NCI-H1694 treated with DMSO at 0.1 percent for 48 hours (cell line): ENCODE measurements around the gene MED25.

Source experiments
- DNase-seq: peaks from one replicate; lab custom pipeline; 2025; lab: John Stamatoyannopoulos, UW

MED25 gene

DNA sequence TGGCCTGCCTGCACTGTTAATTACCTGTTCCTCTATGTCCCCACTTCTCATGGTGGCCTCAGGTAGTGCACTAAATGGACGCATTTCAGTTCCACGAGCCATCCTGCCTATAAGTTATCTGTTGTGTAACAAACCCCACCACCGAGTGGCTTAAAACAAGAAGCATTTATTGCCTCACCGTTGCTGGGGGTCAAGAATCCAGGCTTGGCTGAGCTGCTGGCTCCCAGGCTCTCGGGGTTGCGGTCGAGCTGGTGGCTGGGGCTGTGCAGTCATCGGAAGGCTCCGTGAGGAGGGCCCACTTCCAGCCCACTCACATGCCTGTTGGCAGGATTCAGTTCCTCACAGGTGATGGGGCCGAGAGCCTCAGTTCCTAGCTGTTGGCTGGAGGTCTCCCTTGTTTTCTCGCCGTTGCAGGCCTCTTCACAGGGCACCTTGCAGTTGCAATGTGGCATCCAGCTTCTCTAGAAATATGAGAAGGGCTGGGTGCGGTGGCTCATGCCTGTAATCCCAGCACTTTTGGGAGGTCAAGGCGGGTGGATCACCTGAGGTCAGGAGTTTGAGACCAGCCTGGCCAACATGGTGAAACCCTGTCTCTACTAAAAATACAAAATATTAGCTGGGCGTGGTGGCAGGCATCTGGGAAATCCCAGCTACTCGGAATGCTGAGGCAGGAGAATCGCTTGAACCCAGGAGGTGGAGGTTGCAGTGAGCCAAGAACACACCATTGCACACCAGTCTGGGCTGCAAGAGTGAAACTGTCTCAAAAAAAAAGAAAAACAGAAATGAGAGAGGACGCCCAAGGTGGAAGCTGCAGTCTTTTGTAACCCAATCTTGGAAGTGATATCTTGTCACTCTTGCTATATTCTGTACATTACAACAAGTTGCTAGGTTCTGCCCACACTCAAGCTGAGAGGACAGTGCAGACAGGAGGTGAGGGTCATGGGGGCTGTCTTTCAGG, 26.3 kb downstream of the MED25 start:
- DNase-seq, result no peak

DNA sequence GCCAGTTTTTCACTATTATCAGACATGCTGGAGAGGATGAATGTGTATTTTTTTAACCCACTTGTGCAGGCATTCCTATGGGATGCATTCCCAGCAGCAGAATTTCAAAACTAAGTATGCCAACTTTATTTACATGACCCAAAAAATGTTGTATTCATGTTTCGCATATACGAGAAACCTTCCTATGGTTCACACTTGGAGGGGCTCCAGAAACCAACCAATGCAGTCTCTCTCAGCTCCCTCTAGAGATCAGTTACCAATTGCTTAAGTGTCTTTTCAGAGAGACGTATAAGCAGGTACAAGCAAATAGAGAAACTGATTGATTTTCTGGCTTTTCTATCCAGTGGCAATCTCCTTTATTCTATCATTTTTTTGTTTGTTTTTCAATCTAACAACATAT, 27.3 kb downstream of the MED25 start:
- DNase-seq, result no peak

DNA sequence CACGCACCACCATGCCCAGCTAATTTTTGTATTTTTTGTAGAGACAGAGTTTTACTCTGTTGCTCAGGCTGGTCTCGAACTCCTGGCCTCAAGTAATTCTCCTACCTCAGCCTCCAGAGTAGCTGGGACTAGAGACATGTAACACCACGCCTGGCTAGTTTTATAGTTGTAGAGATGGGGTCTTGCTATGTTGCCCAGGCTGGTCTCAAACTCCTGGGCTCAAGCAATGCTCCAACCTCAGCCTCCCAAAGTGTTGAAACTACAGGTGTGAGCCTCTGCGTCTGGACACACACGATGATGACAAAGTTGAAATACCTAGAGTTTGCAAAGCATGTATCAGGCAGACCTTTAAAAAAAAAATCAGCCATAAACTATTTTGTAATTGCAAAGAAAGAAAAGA, 28.3 kb downstream of the MED25 start:
- DNase-seq, result no peak

DNA sequence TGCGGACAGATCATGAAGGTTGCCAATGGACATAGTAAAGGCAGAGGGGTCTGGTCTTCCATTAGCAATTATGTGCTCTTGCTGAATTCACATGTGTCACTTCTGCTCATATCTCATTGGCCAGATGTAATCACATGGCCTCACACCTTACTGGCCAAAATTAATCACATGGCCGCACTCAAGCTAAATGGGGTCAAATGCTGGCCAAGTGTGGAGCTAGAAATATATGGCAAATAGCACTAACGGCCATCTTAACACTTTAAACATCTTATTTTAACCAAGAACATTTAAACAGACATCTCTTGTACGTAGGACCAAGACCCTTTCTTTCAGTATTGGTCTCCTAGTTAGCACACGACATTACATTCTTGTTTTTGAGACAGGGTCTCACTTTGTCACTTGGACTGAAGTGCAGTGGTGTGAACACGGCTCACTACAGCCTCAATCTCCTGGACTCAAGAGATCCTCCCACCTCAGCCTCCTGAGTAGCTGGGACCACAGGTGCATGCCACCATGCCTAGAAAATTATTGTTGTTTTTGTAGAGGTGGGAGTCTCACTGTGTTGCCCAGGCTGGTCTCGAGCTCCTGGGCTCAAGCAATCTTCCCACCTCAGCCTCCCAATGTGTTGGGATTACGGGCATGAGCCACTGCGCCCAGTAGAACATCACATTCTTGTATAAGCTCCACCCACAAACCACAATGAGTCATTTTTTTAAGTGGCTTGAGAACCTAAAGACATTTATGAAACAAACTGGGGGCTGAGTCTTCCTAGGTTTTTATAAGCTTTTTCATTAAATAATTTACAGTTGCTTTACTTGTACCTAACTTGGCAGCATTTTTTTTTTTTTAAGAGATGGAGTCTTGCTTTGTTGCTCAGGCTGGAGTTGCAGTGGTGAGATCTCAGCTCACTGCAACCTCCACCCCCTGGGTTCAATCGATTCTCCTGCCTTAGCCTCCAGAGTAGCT, 29.9 kb downstream of the MED25 start:
- no peak for DNase-seq

DNA sequence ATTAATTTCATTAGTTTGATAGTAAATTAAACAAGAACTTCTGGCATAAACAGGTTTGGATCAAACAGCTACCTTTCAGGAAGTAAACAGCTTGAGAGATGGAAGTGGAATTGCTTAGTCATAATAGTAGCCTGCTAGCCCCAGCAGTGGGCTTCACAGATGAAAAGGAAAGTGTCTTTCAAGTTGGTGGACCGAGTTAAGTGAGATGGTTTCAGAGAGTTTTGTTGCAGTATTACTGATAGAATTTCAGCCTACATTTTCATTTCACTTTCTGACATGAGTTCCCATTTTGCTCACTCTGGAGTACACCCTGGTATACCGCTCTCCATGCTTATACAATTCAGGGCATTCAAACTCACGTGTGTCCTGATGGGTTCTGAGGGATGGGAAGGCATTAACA, 30.8 kb downstream of the MED25 start:
- no peak for DNase-seq

DNA sequence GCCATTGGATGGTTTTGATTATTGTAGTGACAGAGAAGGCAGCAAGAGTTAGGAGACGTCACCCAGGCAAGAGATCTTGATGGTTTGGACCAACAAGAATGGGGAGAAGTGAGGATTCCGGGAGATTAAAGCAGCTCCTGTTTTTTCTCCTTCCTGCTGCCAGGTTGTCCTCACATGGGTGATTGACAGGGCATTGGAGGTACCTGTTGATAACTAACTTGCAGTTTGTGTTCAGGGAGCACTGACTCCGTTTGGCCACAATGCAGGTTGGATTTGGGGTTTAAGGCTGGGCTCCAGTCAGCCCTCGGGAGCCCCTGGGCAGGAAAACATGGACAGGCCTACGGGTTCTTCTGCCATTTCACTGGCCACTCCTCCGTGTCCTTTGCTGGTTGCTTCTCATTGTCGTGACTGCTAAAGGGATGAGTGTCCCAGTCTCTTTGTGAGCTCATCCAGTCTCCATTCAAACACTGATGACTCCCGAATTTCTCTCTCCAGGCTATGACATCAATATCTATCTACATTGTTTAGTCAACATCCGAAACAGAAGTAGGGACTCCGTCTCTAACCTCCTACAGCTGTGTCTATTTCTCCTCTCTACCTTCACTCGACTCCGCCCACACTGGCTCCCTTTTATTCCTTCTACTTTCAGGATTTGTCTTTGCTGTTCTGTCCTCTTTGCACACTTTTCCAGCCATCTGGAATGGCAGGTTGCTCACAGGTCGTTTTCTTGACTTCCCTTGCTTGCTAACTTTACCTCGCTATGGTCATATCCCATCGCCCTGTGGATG, 31.5 kb downstream of the MED25 start:
- DNase-seq, result no peak

DNA sequence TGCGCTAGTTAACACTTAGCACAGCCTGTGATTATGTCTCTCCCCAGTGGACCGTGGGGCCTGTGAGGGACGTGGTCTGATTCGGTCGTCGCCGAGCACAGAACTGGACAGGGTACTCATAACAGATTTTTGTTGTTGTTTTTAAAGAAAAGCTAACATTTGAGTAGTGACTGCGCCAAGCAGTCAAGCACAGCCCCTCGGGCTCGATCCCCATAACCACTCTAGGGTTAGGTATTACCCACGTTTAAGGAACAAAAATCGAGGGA, 32.1 kb downstream of the MED25 start:
- no peak for DNase-seq

DNA sequence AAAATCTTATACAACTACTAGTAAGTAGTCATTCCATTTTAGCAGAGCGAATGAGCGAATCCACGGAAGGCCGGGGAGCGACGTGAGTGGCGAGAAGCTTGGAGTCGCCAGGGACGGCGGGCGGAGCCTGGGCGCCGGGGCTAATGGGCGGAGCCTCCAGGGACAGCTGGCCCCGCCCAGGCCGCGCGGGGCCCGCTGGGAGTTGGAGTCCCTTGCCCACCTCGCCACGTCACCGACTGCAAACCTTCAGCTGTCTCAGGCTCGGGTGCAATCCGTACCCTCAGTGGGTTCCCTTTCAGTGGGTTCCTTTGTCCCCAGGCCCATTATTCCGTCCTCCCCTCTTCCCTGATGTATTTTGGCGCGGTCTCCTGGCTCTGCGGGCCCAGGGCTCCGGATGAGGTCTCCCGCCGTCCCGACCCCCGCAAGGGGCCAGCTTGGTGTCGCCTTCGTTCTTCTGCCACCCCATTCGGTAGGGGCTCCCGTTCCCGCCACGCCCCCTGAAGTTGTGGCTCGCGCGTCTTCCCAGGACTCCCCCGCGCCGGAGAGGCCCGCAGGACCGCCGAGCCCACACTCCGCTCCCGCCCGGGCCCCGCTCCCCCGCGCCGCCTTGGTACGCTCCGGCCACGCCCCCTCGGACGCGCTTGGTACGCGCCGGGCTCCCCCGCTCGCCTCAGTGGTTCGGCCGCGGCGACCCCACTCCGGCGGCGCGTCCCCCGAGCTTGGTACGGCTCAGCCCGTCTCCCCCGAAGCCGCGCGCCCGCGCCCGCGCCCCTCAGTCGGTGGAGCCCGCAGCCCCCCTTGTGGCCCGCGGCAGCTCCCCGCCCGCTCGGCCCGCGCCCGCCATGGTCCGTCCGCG, 32.6 kb downstream of the MED25 start, which contains the start of gene PTOV1:
PTOV1 (plus strand) TSS at position 673 of the 856 bp plus-strand sequence.
- DNase-seq, result peak; percentile 81

DNA sequence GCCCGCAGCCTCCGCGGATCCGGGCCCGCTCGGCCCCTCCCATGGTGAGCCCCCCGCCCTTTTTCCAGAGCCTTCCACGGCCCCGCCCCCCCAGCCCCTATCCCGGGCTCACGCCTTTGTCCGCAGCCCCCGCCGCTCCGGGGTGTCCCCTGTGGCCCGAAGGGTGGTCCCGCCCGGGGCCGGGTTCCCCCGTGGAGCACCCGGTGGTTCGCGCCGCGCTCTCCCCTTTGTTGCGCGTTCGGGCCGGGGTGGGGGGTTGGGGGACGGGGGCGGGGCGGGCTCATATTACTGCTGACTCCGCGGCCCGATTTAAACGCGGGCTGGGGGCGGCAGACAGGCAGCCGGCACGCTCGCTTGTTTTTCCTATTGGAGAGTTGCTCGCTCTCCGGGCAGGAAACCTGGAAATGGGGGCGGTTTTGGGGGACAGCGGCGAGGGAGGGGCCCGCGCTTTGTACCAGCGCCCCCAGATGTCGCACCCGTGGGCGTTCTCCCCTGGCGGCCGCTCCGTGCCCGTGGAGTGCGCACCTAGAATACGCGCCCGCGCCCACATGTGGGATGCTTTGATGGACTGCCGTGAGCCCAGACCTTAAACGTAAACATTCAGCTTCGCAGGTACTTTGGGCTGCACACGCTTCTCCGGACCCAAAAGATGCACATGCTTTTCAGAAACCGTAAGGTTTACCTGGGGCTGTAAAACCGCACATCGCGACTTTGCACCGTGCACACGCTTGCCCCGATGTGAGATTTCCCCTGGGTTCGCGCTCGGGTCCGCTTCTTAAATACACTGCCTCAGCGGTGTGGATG, 33.6 kb downstream of the MED25 start:
- peak; percentile 13 for DNase-seq

DNA sequence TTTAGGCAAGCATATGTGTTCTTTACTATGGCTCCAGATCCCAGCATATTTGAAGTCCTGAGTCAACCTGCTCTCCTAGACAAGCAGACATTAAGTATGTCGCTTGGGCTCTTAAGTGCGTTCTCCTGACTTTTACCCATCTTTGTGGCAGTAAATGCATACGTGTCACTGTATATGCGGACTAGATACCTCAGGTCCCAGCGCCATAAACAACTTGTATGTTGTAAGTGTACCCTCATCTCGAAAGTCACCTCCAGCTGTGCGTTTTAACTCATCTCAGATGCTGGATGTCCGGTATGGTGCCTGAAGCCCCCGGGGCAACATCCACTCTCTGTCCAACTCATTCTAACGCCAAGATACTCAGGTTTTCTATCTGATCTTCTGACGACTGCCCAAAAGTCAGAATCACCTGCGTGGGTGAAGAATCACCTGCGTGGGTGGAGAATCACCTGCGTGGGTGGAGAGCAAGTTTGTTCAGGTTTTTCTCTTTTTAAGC, 34.6 kb downstream of the MED25 start:
- no peak for DNase-seq

DNA sequence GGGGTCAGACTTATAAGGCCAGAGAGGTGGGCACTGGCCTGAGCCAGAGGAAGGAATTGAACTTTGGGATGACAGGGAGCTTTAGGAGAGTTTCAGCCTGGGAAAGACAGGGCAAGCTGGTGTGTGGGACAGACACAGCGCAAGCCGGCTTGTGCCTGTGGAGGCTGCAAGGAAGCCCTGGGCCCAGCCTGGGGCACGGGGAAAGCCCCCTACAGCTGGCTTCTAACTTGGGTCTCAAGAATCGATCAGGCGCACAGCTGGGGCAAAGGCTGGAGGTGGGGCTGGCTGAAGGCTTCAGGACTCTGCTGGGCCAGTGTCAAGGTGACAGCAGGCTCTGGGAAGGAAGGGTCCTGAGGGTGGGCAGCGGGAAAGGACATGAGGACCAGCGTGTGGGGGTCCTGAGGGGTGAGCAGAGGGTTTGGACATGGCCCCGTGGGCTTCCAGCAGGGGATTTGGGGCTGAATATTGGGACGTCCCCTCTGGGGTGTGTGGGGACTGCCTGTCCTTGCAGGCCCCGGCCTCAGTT, 35.8 kb downstream of the MED25 start:
- no peak for DNase-seq

DNA sequence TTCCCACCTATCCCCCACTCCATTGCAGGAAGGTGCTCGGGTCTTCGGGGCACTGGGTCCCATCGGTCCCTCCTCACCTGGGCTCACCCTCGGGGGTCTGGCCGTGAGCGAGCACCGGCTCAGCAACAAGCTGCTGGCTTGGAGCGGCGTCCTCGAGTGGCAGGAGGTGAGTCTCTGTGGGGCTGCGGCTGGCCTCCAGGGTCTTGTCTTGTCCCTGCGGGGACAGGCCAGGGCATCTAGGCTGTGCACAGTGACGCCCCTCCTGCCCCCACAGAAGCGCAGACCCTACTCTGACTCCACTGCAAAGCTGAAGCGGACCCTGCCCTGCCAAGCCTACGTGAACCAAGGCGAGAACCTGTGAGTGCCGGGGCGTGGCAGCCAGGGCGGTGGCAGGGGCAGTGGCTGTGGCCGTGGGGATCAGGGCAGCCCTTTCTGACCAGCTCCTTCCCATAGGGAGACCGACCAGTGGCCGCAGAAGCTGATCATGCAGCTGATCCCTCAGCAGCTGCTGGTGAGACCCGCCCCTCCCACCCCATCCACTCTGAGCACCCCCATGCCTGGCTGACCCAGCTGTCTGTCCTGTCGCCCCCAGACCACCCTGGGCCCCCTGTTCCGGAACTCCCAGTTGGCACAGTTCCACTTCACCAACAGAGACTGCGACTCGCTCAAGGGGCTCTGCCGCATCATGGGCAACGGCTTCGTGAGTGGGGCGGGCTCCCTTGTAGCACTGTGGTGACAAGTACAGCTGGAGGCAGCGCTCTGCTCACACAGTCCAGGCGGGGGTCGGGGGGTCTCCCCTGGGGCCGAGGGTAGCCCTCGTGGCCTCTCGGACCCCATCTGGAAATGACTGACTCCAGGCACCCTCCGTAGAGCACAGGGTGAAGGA, 36.5 kb downstream of the MED25 start:
- DNase-seq, result no peak

DNA sequence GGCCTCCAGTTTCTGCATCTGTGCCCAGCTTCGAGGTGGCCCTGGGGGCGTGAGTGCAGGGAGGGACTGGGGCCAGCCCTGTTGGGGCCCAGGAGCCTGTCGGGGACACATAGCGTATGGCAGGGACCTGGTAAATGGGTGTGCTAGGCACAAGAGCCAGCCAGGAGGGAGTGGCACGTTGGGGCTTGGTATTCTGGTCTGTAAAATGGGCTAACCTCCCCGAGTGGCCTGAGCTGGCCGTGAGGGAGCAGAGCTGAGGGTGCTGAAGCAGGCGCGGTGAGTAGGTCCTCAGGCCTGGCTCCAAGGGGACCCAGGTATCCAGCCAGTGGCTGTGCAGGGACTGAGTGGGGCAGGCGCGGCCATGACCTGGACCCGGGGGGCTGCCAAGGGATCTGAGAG, 37.2 kb downstream of the MED25 start:
- no peak for DNase-seq

DNA sequence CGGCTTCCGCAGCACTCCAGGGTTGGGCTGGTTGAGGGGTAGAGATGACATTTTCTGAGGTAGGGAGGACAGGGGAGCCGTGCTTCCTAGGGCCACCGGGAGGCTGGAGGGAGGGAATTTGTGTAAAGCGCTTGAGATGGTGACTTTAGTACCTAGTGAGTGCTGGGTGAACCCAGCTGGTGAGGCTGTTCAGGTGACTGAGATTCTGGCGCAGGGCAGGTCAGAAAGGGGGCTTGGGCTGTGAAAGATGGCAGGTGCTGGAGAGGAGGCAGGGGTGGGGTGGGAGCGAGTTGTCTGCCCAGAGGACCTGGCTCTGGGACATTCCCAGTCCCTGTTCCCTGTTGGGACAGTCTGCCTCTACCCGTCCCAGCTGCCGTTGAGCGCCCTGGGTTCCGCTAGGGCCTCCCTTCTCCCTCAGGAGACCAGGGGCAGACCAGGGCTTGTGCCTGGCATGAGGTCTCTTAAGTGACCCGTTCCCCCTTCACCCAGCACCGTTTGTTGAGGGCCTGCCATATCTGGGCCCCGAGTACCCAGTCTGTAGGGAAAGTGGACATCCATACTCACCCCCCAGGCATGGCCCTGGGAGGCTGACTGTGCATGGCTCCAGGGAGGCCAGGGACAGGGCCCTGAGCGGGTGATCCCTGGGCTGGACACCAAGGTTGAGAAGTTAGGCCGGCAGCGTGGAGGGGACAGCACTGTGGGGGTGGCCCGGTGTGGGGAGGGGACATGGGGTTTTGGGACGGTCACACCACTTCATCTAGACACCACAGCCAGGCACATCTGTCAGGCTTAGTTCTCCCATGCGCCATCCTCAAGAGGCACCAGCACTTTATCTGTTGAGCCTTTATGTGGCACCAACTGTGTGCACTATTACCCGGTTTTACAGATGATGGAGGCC, 37.8 kb downstream of the MED25 start:
- no peak for DNase-seq

DNA sequence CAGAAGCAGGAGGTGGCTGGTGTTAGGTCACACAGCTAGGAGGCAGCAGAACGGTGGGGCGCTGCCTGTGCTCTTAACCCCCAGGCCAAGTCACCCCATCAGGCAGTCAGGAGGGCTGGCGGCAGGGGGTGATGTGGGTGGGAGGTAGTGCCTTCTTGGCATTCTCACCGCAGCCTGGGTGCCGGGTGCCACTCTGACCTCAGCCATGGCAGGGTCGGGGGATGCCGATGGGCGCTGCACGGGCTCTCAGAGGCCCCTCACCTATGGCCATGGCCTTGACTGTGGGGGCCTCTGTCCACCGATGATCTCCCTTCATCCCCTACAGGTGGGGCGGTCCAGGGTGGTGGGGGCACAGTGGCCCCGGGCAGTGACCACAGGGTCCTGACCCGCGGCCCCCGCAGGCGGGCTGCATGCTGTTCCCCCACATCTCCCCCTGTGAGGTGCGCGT, 38.5 kb downstream of the MED25 start:
- no peak for DNase-seq

DNA sequence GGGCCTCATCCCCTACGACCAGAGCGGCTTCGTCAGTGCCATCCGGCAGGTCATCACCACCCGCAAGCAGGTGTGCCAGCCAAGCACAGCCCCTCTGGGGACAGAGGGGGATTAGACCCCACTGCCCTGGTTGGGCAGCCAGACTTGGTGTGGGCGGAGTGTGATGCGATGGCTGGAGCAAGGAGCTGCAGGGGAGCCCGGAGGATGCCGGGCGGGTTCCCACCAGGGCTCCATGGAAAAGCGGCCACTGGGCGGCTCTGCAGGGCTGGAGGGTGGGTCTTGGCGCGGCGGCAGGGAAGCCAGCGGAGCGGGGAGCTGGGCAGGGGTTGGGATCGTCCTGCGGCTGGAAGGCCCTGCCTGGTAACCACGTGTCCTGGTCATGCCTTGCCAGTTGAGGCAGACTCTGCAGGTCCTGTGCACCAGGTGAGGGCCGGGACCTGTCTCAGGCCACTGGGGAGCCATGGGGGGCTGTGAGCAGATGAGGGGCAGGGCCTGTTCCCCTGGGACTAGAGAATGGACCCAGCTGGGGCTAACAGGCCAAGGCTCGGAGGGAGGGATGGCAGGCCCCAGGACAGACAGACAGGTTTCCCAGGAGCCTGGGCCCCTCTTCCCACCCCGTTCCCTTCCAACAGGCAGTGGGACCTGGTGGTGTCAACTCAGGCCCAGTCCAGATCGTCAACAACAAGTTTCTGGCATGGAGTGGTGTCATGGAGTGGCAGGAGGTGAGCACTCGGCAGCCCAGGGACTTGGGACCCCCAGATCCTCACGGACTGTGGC, 39.2 kb downstream of the MED25 start:
- DNase-seq, result no peak

DNA sequence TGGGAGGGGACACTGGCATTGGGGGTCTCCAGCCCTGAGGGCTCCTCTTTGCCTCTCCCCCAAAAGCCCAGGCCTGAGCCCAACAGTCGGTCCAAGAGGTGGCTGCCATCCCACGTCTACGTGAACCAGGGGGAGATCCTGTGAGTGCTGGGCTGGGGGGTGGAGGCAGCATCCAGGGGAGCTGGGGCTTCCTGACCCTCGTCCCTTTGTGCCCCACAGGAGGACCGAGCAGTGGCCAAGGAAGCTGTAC, 39.7 kb downstream of the MED25 start:
- DNase-seq, result no peak
